Measurements from ENCODE around the gene ALDH3B2. TPM values are rescaled to one million over a fixed set of nuclear protein-coding genes. Genes with fewer than 3 reads are reported as not detected.
"Not testable (repeated sequence)": the region's sequence is repeated elsewhere in the genome, so short reads cannot be mapped to it uniquely, and the experiment has no call there.

The ALDH3B2 gene
- total RNA-seq, 4 donors from 2014 or later: 1.2 TPM; not detected in 3

DNA sequence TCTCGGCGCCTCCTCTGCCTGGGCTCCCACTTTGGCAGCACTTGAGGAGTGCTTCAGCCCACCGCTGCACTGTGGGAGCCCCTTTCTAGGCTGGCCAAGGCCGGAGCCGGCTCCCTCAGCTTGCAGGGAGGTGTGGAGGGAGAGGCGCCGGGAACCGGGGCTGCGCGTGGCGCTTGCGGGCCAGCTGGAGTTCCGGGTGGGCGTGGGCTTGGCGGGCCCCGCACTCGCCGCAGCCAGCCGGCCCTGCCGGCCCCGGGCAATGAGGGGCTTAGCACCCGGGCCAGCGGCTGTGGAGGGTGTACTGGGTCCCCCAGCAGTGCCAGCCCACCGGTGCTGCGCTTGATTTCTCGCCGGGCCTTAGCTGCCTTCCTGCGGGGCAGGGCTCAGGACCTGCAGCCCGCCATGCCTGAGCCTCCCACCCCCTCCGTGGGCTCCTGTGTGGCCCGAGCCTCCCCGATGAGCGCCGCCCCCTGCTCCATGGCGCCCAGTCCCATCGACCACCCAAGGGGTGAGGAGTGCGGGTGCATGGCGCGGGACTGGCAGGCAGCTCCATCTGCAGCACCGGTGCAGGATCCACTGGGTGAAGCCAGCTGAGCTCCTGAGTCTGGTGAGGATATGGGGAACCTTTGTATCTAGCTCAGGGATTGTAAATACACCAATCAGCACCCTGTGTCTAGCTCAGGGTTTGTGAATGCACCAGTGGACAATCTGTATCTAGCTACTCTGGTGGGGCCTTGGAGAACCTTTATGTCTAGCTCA lies 55.3 kb downstream of the ALDH3B2 start:
- intact Hi-C loops (cut with DNase I; ENCODE audit: low total_unique reads); H3K27me3 ChIP-seq; H3K9me3 ChIP-seq; H3K4me3 ChIP-seq; DNase-seq; H3K36me3 ChIP-seq; H3K27ac ChIP-seq; H3K4me1 ChIP-seq: not testable (repeated sequence)

DNA sequence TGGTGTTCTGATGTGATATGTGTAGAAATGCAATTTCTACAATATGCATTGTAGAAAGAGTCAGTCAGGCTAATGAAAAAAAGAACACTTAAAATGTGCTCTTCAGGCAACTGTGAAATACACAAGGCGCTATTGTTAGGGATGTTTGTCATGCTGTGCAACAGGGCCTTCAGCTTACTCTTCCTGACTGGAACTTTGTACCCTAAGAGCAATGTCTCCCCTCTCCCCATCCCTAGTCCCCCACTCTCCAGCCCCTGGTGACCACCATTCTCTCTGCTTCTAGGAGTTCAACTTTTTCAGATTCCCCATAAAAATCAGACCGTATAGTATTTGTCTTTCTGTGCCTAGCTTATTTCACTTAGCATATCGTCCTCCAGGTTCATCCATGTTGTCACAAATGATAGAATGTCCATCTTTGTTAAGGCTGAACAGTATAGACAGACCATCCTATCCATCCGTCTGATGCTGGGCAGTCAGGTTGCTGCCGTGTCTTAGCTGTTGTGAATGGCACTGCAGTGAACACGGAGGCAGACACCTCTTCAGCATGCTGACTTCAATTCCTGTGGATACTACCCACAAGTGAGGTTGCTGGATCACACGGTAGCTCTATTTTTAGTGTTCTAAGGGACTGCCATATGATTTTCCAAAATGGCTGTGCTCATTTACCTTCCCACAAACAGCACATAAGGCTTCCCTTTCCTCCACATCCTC lies 57.0 kb downstream of the ALDH3B2 start:
- Histone ChIP-seq H3K36me3 (no peaks in the 10 kb centered on the region), H3K9me3 (no peaks in the 10 kb centered on the region), H3K4me1 (no peaks in the 10 kb centered on the region), H3K27ac (no peak overlapping the region), H3K27me3 (no peaks in the 10 kb centered on the region), H3K4me3 (no peak overlapping the region)
- no peak for DNase-seq
- intact Hi-C loops (cut with DNase I; ENCODE audit: low total_unique reads): no loop called here
- no peak for TF ChIP-seq POLR2A (IDR thresholded peaks at IDR 0.05)
- TF ChIP-seq CTCF (IDR thresholded peaks at IDR 0.05): no peak

DNA sequence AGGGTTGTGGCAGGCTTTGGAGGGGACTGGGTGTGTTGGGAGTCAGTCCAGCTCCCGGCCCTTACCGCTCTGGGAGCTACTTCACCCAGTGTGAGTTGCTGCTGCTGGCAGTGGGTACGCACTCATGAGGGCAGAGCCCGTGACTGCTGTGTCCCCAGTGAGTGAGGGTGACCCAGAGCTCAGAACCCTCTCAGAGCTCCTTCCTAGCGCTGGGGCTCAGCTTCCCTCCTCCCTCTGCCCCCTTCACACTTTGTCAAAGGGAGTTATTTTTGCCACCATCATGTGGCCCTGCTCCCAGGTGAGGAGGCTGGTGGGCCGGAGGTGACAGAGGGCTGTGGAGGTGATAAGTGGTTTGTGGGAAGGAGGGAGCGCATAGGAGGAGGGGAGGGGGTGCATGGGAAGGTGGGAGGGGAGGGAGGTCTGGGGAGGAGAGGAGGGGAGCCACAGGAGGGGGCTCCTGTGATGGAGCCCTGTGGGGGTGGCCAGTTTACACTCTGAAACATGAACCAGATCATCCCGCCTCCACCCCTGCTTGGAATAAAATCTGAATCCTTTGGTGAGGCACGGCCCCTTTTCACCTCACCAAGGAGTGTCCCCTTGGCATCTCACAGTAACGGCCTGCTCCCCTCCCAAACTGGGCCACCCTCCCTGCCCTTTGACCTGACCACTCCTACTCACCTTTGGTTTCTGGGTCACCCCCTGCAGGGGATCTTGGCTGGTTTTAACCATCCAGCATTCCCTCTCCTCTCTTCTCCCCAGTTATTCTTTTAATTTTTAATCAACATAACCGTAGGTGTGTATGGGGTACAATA lies 57.8 kb downstream of the ALDH3B2 start:
- intact Hi-C loops (cut with DNase I; ENCODE audit: low total_unique reads): no loop called here
- Histone ChIP-seq H3K9me3 (no peaks in the 10 kb centered on the region), H3K4me1 (no peaks in the 10 kb centered on the region), H3K27ac (no peak overlapping the region), H3K27me3 (no peaks in the 10 kb centered on the region), H3K4me3 (no peak overlapping the region), H3K36me3 (no peaks in the 10 kb centered on the region)
- TF ChIP-seq CTCF (IDR thresholded peaks at IDR 0.05): no peak
- no peak for TF ChIP-seq POLR2A (IDR thresholded peaks at IDR 0.05)
- no peak for DNase-seq

- H3K27me3 ChIP-seq: no peaks in the 10 kb centered on the region
- H3K36me3 ChIP-seq: no peaks in the 10 kb centered on the region
- H3K9me3 ChIP-seq: no peaks in the 10 kb centered on the region
- no peak for DNase-seq
- H3K27ac ChIP-seq: no peak overlapping the region
- H3K4me1 ChIP-seq: no peaks in the 10 kb centered on the region
- no peak for TF ChIP-seq CTCF (IDR thresholded peaks at IDR 0.05)
- TF ChIP-seq POLR2A (IDR thresholded peaks at IDR 0.05): no peak
- intact Hi-C loops (cut with DNase I; ENCODE audit: low total_unique reads): no loop called here
- H3K4me3 ChIP-seq: no peak overlapping the region
Observed at GRCh38 chr11:67615728-67616430, 58.5 kb downstream of the ALDH3B2 start.

All from uterus (tissue), 4 donors.